HFFc6 (cell line): ENCODE results near the gene DPP7. TPM values are rescaled to one million over a fixed set of nuclear protein-coding genes. Genes with fewer than 3 reads are reported as not detected.

ENCODE experiments used
- DNase-seq: peaks from one replicate; pipeline ENCODE4 v3.0.0-alpha.2; 2018
- H3K27ac Mint-ChIP-seq: 2 replicates; pipeline ENCODE4 v1.8.0; 2020; ENCODE audit warnings: mild to moderate bottlenecking, mixed read lengths
- H3K27me3 Mint-ChIP-seq: 2 replicates; pipeline ENCODE4 v1.8.0; 2021; ENCODE audit warnings: mild to moderate bottlenecking, moderate library complexity, mixed read lengths; ENCODE audit not compliant: insufficient read depth
- H3K36me3 Mint-ChIP-seq: 2 replicates; pipeline ENCODE4 v1.8.0; 2021; ENCODE audit warnings: low read depth, mixed read lengths
- H3K4me1 Mint-ChIP-seq: 2 replicates; pipeline ENCODE4 v1.8.0; 2020; ENCODE audit warnings: low read depth, mixed read lengths
- H3K4me3 Mint-ChIP-seq: 2 replicates; pipeline ENCODE4 v1.8.0; 2020; ENCODE audit warnings: mild to moderate bottlenecking, moderate library complexity, mixed read lengths
- H3K9me3 Mint-ChIP-seq: 2 replicates; pipeline ENCODE4 v1.8.0; 2020; ENCODE audit warnings: mild to moderate bottlenecking, mixed read lengths
- CTCF ChIP-seq: fragments of 200-600 bp; sonication (generic); IDR thresholded peaks from 2 replicates; pipeline ENCODE4 v1.5.0; 2021; ENCODE audit warnings: antibody characterized with exemption, mild to moderate bottlenecking
- total RNA-seq, 6 experiments: library from RNA; stranded (reverse); fragmentation: NEBNext Ultra II Directional; extraction: Animal tissue kit (Norgen Biotek cat#: 25700); gene quantifications; 2 replicates in 1 of 6; 3 replicates in 5 of 6; pipeline ENCODE4 v1.2.3, GENCODE V29; 2021

Gene DPP7
- total RNA-seq, 6 experiments from 2014 or later, result 47.5 to 90.2 (median 51.1) TPM

- no peak for TF ChIP-seq CTCF
- no peaks in the 10 kb centered on the region for H3K9me3 Mint-ChIP-seq
- H3K27ac Mint-ChIP-seq, result no peak overlapping the region
- peaks cover 25% of the 10 kb centered on the region for H3K4me1 Mint-ChIP-seq
- no peak for DNase-seq
- 0 out of 2 replicates have a peak overlapping the region, but pooled peaks have one; percentile 32 for H3K4me3 Mint-ChIP-seq
- no peaks in the 10 kb centered on the region for H3K36me3 Mint-ChIP-seq
- peaks cover 3% of the 10 kb centered on the region for H3K27me3 Mint-ChIP-seq
Measured at GRCh38 chr9:137079401-137079787, 35.1 kb downstream of the DPP7 start.

GRCh38 chr9:137078701-137079400, 35.7 kb downstream of the DPP7 start:
- peaks cover 3% of the 10 kb centered on the region for H3K27me3 Mint-ChIP-seq
- no peak for TF ChIP-seq CTCF
- H3K27ac Mint-ChIP-seq, result no peak overlapping the region
- H3K36me3 Mint-ChIP-seq, result no peaks in the 10 kb centered on the region
- DNase-seq, result no peak
- H3K9me3 Mint-ChIP-seq, result no peaks in the 10 kb centered on the region
- H3K4me1 Mint-ChIP-seq, result peaks cover 21% of the 10 kb centered on the region
- peak overlapping the region; percentile 81 for H3K4me3 Mint-ChIP-seq

- Mint-ChIP-seq H3K9me3 (no peaks in the 10 kb centered on the region), H3K27me3 (no peaks in the 10 kb centered on the region; the same call in none of the 2 replicates), H3K4me3 (peak overlapping the region; percentile 81), H3K36me3 (no peaks in the 10 kb centered on the region), H3K4me1 (peaks cover 13% of the 10 kb centered on the region), H3K27ac (no peak overlapping the region)
- no peak for DNase-seq
- TF ChIP-seq CTCF, result no peak
Measured at GRCh38 chr9:137077758-137078693, 36.5 kb downstream of the DPP7 start.

- DNase-seq, result peak; percentile 57
- Mint-ChIP-seq H3K4me1 (peaks cover 4% of the 10 kb centered on the region; the same call in 1 of the 2 replicates), H3K36me3 (no peaks in the 10 kb centered on the region), H3K27ac (no peak within 1 kb of the TSS; the same call in 1 of the 2 replicates), H3K27me3 (no peaks in the 10 kb centered on the region; the same call in none of the 2 replicates), H3K9me3 (no peaks in the 10 kb centered on the region), H3K4me3 (peak within 1 kb of the TSS; percentile 81)
- no peak for TF ChIP-seq CTCF
Measured at GRCh38 chr9:137077010-137077747, 37.4 kb downstream of the DPP7 start, which contains the start of gene UAP1L1. UAP1L1 (plus strand) TSS chr9:137077517; CDS start chr9:137077533, 16 bp downstream.

GRCh38 chr9:137076636-137077009, 37.9 kb downstream of the DPP7 start:
- no peaks in the 10 kb centered on the region for H3K9me3 Mint-ChIP-seq
- H3K27ac Mint-ChIP-seq, result no peak overlapping the region; the same call in 1 of the 2 replicates
- peak overlapping the region; percentile 63 for H3K4me3 Mint-ChIP-seq
- no peak for TF ChIP-seq CTCF
- DNase-seq, result no peak
- no peaks in the 10 kb centered on the region for H3K4me1 Mint-ChIP-seq
- no peaks in the 10 kb centered on the region for H3K36me3 Mint-ChIP-seq
- no peaks in the 10 kb centered on the region; the same call in none of the 2 replicates for H3K27me3 Mint-ChIP-seq
